Breast epithelium (tissue), 4 donors: Measurements from ENCODE around the gene RTRAF. TPM values are rescaled to one million over a fixed set of nuclear protein-coding genes. Genes with fewer than 3 reads are reported as not detected.

Source experiments
- DNase-seq, 2 donors: peaks; one replicate each; pipeline ENCODE4 v3.0.0-alpha.2; 2019; ENCODE audit warnings: low spot score in 2 of 2
- H3K27ac ChIP-seq, 2 donors: fragments of 200-600 bp; sonication (generic) in 1 of 2; one replicate each; pipeline ENCODE4 v1.5.1; 2016 to 2019; ENCODE audit warnings: mild to moderate bottlenecking in 1 of 2
- H3K27me3 ChIP-seq, 2 donors: fragments of 200-600 bp; sonication (generic) in 1 of 2; one replicate each; pipeline versions ENCODE4 v1.5.1 to v1.6.0; 2017 to 2019; ENCODE audit warnings: control low read depth in 1 of 2, mild to moderate bottlenecking in 1 of 2
- H3K36me3 ChIP-seq: fragments of 200-600 bp; one replicate; pipeline ENCODE4 v1.5.1; 2019
- H3K4me1 ChIP-seq, 2 donors: fragments of 200-600 bp; sonication (generic); one replicate each; pipeline ENCODE4 v1.5.1; 2016 to 2019; ENCODE audit warnings: control low read depth in 1 of 2
- H3K4me3 ChIP-seq, 3 donors: fragments of 200-600 bp; sonication (generic); 1 replicate in 2 of 3; 2 replicates in 1 of 3; pipeline ENCODE4 v1.5.1; 2016 to 2019; ENCODE audit warnings: mild to moderate bottlenecking in 3 of 3, moderate library complexity in 2 of 3
- H3K9me3 ChIP-seq, 2 donors: fragments of 200-600 bp; sonication (generic) in 1 of 2; one replicate each; pipeline ENCODE4 v1.5.1; 2016 to 2019; ENCODE audit warnings: control low read depth in 1 of 2
- CTCF ChIP-seq, 3 donors: fragments of 450-650 bp; IDR thresholded peaks; one replicate each; pipeline ENCODE4 v1.5.1; 2016 to 2017; ENCODE audit warnings: antibody characterized with exemption in 3 of 3, mild to moderate bottlenecking in 3 of 3, moderate library complexity in 3 of 3
- POLR2A ChIP-seq: fragments of 450-650 bp; IDR thresholded peaks from one replicate; pipeline ENCODE4 v1.6.1; 2016; ENCODE audit warnings: antibody characterized with exemption, mild to moderate bottlenecking, moderate library complexity
- POLR2AphosphoS5 ChIP-seq, 3 donors: sonication (generic); formaldehyde crosslinking; IDR thresholded peaks; one replicate each; pipeline ENCODE4 v1.6.1; 2017; ENCODE audit warnings: antibody characterized with exemption in 3 of 3
- intact Hi-C: fragments of 100-400 bp; cut with DNase I; formaldehyde crosslinking; loops from one replicate; pipeline ENCODE4 v1.15.1; 2023; ENCODE audit warnings: low total_unique reads
- total RNA-seq, 3 donors: library from RNA; depleted of rRNA; stranded (reverse); fragments of >200 nt; gene quantifications; one replicate each; pipeline ENCODE4 v1.1.0, GENCODE V29; 2016

Gene RTRAF
- total RNA-seq, 3 donors from 2014 or later, result 48.7 to 93.0 (median 61.3) TPM

GRCh38 chr14:52060080-52060479 lies 70.7 kb downstream of the RTRAF start:
- TF ChIP-seq POLR2AphosphoS5 (IDR thresholded peaks at IDR 0.05), result no peak
- no peak for TF ChIP-seq POLR2A
- no peak for TF ChIP-seq CTCF (IDR thresholded peaks at IDR 0.05)
- no peak overlapping the region for H3K4me3 ChIP-seq
- intact Hi-C loops, result no loop called here
- no peak for DNase-seq
- no peaks in the 10 kb centered on the region for H3K36me3 ChIP-seq
- H3K4me1 ChIP-seq, result no peaks in the 10 kb centered on the region
- H3K27me3 ChIP-seq, result peaks cover 0 to 5% of the 10 kb centered on the region in 2 donors
- H3K9me3 ChIP-seq, result no peaks in the 10 kb centered on the region
- H3K27ac ChIP-seq, result no peak overlapping the region

Other genes starting within 250 kb of the RTRAF start
- gene GNG2, start 128.9 kb upstream of the RTRAF start, total RNA-seq, result 100 to 1,000 TPM in 1 of 3 donors, 10 to 100 TPM in 2; 12.1 to 106 (median 15.1) TPM
- 10 to 100 TPM; 10.9 to 30.8 (median 14.2) TPM for gene NID2, start 79.5 kb downstream of the RTRAF start, total RNA-seq